B cell (primary cell): Measurements from ENCODE around the gene PLEKHG3. TPM values are rescaled to one million over a fixed set of nuclear protein-coding genes. Genes with fewer than 3 reads are reported as not detected.

Source experiments
- ATAC-seq: fragments of 200-7000 bp; cut with Tn5 transposase; one replicate; pipeline ENCODE4 v1.10.0; 2021; ENCODE audit warnings: low read depth, mild to moderate bottlenecking, moderate number of reproducible peaks, moderate library complexity
- CTCF ChIA-PET: fragments of 350-600 bp; sonication (Branson Sonifier 250); formaldehyde crosslinking; loops from one replicate; lab custom pipeline; 2021; ENCODE audit warnings: antibody characterized with exemption, inconsistent platforms; lab: Charles Lee
- POLR2A ChIA-PET: fragments of 350-600 bp; sonication (Branson Sonifier 250); formaldehyde crosslinking; loops from one replicate; lab custom pipeline; 2021; ENCODE audit warnings: antibody characterized with exemption; lab: Charles Lee
- DNase-seq: peaks from one replicate; pipeline ENCODE4 v3.0.0; 2013
- H2AFZ ChIP-seq: 2 replicates; pipeline ENCODE4 v1.6.1; 2012; ENCODE audit warnings: mild to moderate bottlenecking, low read depth, low read length; ENCODE audit not compliant: insufficient read depth, poor library complexity, severe bottlenecking
- H3K27ac ChIP-seq, 2 donors: 1 replicate in 1 of 2; 2 replicates in 1 of 2; pipeline ENCODE4 v1.5.1; 2012 to 2013; ENCODE audit warnings: low read length in 2 of 2, mild to moderate bottlenecking in 2 of 2, moderate library complexity in 1 of 2
- H3K27me3 ChIP-seq, 4 experiments: fragments of 200-600 bp in 1 of 4; sonication (generic) in 1 of 4; replicated peaks in 1 of 4; 1 replicate in 2 of 4; 2 replicates in 2 of 4; pipeline versions ENCODE4 v1.6.1 to v1.7.0; 2013 to 2016; ENCODE audit warnings: low read length in 3 of 4, mild to moderate bottlenecking in 2 of 4, mixed read lengths in 1 of 4, moderate library complexity in 1 of 4; ENCODE audit not compliant: insufficient read depth in 4 of 4, control insufficient read depth in 3 of 4; ENCODE audit errors: control extremely low read depth in 1 of 4
- H3K36me3 ChIP-seq, 2 experiments: replicated peaks in 1 of 2; 1 replicate in 1 of 2; 2 replicates in 1 of 2; pipeline versions ENCODE4 v1.6.1 to v1.7.1; 2013; ENCODE audit warnings: low read length in 1 of 2; ENCODE audit not compliant: insufficient read depth in 2 of 2, control insufficient read depth in 1 of 2; ENCODE audit errors: control extremely low read depth in 1 of 2, extremely low read depth in 1 of 2
- H3K4me1 ChIP-seq, 2 donors: fragments of 200-600 bp in 1 of 2; sonication (generic) in 1 of 2; 1 replicate in 1 of 2; 2 replicates in 1 of 2; pipeline versions ENCODE4 v1.5.1 to v1.6.1; 2013 to 2017; ENCODE audit warnings: low read length in 2 of 2; ENCODE audit not compliant: control insufficient read depth in 2 of 2, insufficient read depth in 2 of 2
- H3K4me2 ChIP-seq: replicated peaks from 2 replicates; pipeline ENCODE3; 2012; ENCODE audit warnings: mild to moderate bottlenecking, low read depth, low read length; ENCODE audit not compliant: poor library complexity, severe bottlenecking
- H3K4me3 ChIP-seq, 5 experiments: fragments of 200-600 bp in 1 of 5; sonication (generic) in 1 of 5; 1 replicate in 3 of 5; 2 replicates in 2 of 5; pipeline versions ENCODE4 v1.5.1 to v1.7.0; 2011 to 2016; ENCODE audit warnings: low read length in 4 of 5, mild to moderate bottlenecking in 4 of 5, low read depth in 2 of 5, control low read depth in 1 of 5, moderate library complexity in 1 of 5; ENCODE audit not compliant: insufficient read depth in 1 of 5; ENCODE audit errors: control extremely low read depth in 1 of 5, extremely low read depth in 1 of 5
- H3K79me2 ChIP-seq: fragments of 200-600 bp; sonication (generic); one replicate; pipeline ENCODE4 v1.6.0; 2016; ENCODE audit warnings: low read length; ENCODE audit not compliant: control insufficient read depth, insufficient read depth
- H3K9ac ChIP-seq: fragments of 200-600 bp; sonication (generic); 2 replicates; pipeline ENCODE4 v1.6.1; 2017; ENCODE audit warnings: mild to moderate bottlenecking, low read length, moderate library complexity
- H3K9me3 ChIP-seq, 3 donors: one replicate each; pipeline versions ENCODE4 v1.6.1 to v1.7.1; 2013; ENCODE audit warnings: low read length in 2 of 3; ENCODE audit not compliant: control insufficient read depth in 2 of 3, insufficient read depth in 1 of 3; ENCODE audit errors: control extremely low read depth in 1 of 3
- H4K20me1 ChIP-seq: 2 replicates; pipeline ENCODE4 v1.6.0; 2012; ENCODE audit warnings: mild to moderate bottlenecking, low read length; ENCODE audit not compliant: insufficient read depth, control insufficient read depth, poor library complexity, severe bottlenecking
- H3K27ac Mint-ChIP-seq: one replicate; pipeline ENCODE4 v1.8.0; 2021; ENCODE audit warnings: mixed read lengths
- H3K27me3 Mint-ChIP-seq: one replicate; pipeline ENCODE4 v1.8.0; 2021; ENCODE audit warnings: mixed read lengths
- H3K4me1 Mint-ChIP-seq: one replicate; pipeline ENCODE4 v1.8.0; 2021; ENCODE audit warnings: mixed read lengths
- H3K4me3 Mint-ChIP-seq: one replicate; pipeline ENCODE4 v1.8.0; 2021; ENCODE audit warnings: mixed read lengths
- H3K9me3 Mint-ChIP-seq: one replicate; pipeline ENCODE4 v1.8.0; 2022; ENCODE audit warnings: mixed read lengths; ENCODE audit not compliant: insufficient read depth
- CTCF ChIP-seq: fragments of 200-600 bp; IDR thresholded peaks from one replicate; pipeline ENCODE4 v1.8.0; 2022; ENCODE audit warnings: antibody characterized with exemption, mild to moderate bottlenecking
- EZH2 ChIP-seq: IDR thresholded peaks from 2 replicates; pipeline ENCODE4 v1.6.1; 2012; ENCODE audit warnings: borderline replicate concordance, low read depth, mild to moderate bottlenecking, moderate library complexity, low read length; ENCODE audit not compliant: insufficient read depth, poor library complexity, severe bottlenecking
- WGBS: methylation state at CpG from one replicate; pipeline ENCODE4 v1.1.5; 2013; ENCODE audit warnings: missing lambda C conversion rate; ENCODE audit not compliant: insufficient coverage; 5-methylcytosine and 5-hydroxymethylcytosine counted together
- intact Hi-C: fragments of 100-400 bp; cut with micrococcal nuclease; formaldehyde crosslinking; loops from one replicate; pipeline ENCODE4 v1.10.0; 2022
- polyA plus RNA-seq: library from polyadenylated mRNA; depleted of rRNA; stranded (reverse); fragments of >200 nt; gene quantifications from 2 replicates; pipeline ENCODE4 v1.2.3, GENCODE V29; 2012
- total RNA-seq, 2 donors: library from RNA; stranded (reverse); fragments of 120-200 nt in 1 of 2; gene quantifications; 1 replicate in 1 of 2; 2 replicates in 1 of 2; pipeline versions ENCODE4 v1.2.3 to v1.2.4, GENCODE V29; 2013 to 2022

The PLEKHG3 gene
- total and polyA plus RNA-seq, 2 donors (not counting 1 experiment from before 2014, with no cell fraction given), result 0.12 to 0.25 TPM

DNA sequence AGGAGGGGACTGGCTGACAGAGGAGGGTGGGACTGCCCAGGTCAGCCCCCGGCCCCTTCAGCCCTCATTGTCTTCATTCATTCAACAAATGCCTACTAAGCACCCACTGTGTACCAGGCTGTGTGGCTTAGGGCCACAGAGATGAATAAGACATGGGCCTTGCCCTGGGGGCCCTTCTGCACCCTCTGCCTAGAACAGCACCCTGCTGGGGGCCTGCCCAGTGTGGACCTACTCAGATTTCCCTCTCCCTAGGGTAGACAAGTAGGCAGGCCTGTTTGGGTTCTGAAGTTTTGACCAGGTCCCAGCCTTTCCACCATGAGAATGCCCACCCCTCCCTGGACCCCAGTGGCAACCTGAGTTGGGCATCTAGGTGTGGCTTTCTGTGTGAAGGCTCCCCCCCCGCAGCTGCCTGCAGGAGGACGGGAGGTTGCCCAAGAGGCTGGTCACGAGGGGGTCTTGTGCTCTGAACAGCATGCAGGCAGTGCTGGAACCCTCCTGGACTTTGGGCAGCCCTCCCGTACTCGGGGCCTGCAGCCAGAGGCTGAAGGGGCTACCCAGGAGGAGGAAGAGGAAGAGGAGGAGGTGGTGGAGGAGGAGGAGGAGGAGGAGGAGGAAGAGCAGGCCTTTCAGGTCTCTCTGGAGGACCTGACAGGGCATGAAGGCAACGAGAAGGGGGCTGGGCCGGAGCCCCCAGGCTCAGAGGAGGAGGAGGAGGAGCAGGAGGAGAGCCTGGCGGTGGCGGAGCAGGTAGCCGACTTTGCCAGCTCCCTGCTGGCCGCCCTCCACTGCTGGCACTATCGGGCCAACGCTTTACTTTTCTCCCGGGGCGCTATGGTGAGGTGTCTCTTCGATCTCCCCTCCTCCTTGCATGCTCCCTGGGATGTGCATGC, 33.4 kb downstream of the PLEKHG3 start:
- DNase-seq, result no peak
- Histone ChIP-seq H3K27me3 (no peaks in the 10 kb centered on the region), H2AFZ (no peak overlapping the region), H3K36me3 (no peaks in the 10 kb centered on the region), H3K79me2 (no peaks in the 10 kb centered on the region), H3K9ac (no peak overlapping the region), H3K4me2 (no peak overlapping the region), H3K9me3 (no peaks in the 10 kb centered on the region), H3K4me1 (no peaks in the 10 kb centered on the region), H3K27ac (no peak overlapping the region), H3K4me3 (no peak overlapping the region), H4K20me1 (no peaks in the 10 kb centered on the region)
- Mint-ChIP-seq H3K4me3 (no peak overlapping the region), H3K9me3 (no peaks in the 10 kb centered on the region), H3K4me1 (no peaks in the 10 kb centered on the region), H3K27me3 (no peaks in the 10 kb centered on the region), H3K27ac (no peak overlapping the region)
- ChIA-PET POLR2A (no interaction called here), CTCF (no interaction called here)
- 90% methylated on average over 15 of the region's 17 CpGs for WGBS
- intact Hi-C loops, result no loop called here
- TF ChIP-seq EZH2 (no peak), CTCF (no peak)
- ATAC-seq, result no peak

DNA sequence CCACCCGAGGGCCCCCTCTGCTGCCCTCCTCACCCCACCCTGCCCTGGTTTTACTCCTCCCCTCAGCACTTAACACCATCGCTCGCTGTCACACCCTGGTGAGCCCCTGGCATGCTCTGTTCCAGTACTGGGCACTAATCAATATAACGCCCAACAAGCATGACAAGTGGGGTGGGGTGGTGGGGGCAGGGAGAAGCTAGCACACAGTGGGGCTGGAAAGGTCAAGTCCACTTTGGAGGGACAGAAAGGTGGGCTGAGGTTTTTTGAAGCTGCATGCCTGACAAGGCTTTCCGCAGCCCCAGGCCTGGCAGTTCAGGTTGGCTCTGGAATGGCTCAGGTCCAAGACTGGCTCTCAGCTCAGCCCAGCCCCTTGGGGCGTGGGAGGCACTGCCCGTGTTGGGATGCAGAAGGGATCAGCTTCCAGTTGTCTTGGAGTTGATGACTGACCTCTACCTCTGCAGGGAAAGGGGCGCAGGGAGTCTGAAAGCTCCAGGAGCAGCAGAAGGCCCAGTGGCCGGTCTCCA, 34.1 kb downstream of the PLEKHG3 start:
- Mint-ChIP-seq H3K27ac (no peak overlapping the region), H3K9me3 (no peaks in the 10 kb centered on the region), H3K27me3 (no peaks in the 10 kb centered on the region), H3K4me3 (no peak overlapping the region), H3K4me1 (no peaks in the 10 kb centered on the region)
- no peaks in the 10 kb centered on the region for H3K9me3 ChIP-seq
- H3K79me2 ChIP-seq, result no peaks in the 10 kb centered on the region
- H2AFZ ChIP-seq, result no peak overlapping the region
- ChIA-PET POLR2A (no interaction called here), CTCF (no interaction called here)
- intact Hi-C loops, result no loop called here
- TF ChIP-seq CTCF, result no peak
- TF ChIP-seq EZH2, result no peak
- H3K9ac ChIP-seq, result no peak overlapping the region
- H3K4me3 ChIP-seq, result no peak overlapping the region
- ATAC-seq, result no peak
- no peak for DNase-seq
- no peaks in the 10 kb centered on the region for H3K36me3 ChIP-seq
- no peaks in the 10 kb centered on the region for H4K20me1 ChIP-seq
- H3K4me2 ChIP-seq, result no peak overlapping the region
- no peak overlapping the region for H3K27ac ChIP-seq
- WGBS, result 87% methylated on average over 7 of the region's 9 CpGs
- no peaks in the 10 kb centered on the region for H3K27me3 ChIP-seq
- no peaks in the 10 kb centered on the region for H3K4me1 ChIP-seq
